Kidney capillary endothelial cell (primary cell): Measurements from ENCODE around the gene DHX58.
A peak's percentile ranks its signal among the peaks of the same experiment; 100 is the strongest.
"Not testable (repeated sequence)": the region's sequence is repeated elsewhere in the genome, so short reads cannot be mapped to it uniquely, and the experiment has no call there.

Experiments
- DNase-seq: peaks from one replicate; pipeline ENCODE4 v3.0.0-alpha.2; 2018; ENCODE audit warnings: low spot score

Gene DHX58

GRCh38 chr17:42112552-42113176 is at the start of gene DHX58:
Gene DHX58, minus strand, starts transcription at chr17:42112714. Its CDS starts 822 bp downstream, at chr17:42111892.
- DNase-seq, result peak; percentile 70

GRCh38 chr17:42160531-42160910 is 48.0 kb upstream of the DHX58 start:
- DNase-seq, result no peak

- DNase-seq, result no peak
Measured at GRCh38 chr17:42159796-42160530, 47.4 kb upstream of the DHX58 start.

- no peak for DNase-seq
Measured at GRCh38 chr17:42155614-42156045, 43.1 kb upstream of the DHX58 start.

- DNase-seq, result peak; percentile 62
Measured at GRCh38 chr17:42153919-42154742, 41.6 kb upstream of the DHX58 start.

- no peak for DNase-seq
Measured at GRCh38 chr17:42146911-42147607, 34.5 kb upstream of the DHX58 start.

GRCh38 chr17:42143138-42143537 is 30.6 kb upstream of the DHX58 start:
- DNase-seq, result not testable (repeated sequence)

- DNase-seq, result no peak
Measured at GRCh38 chr17:42142371-42142896, 29.9 kb upstream of the DHX58 start.

- DNase-seq, result no peak
Measured at GRCh38 chr17:42141382-42141781, 28.9 kb upstream of the DHX58 start.

- DNase-seq, result not testable (repeated sequence)
Measured at GRCh38 chr17:42140690-42141089, 28.2 kb upstream of the DHX58 start.

GRCh38 chr17:42138749-42139492 is 26.4 kb upstream of the DHX58 start:
- DNase-seq, result no peak

GRCh38 chr17:42136654-42137051 is 24.1 kb upstream of the DHX58 start:
- DNase-seq, result no peak

- DNase-seq, result peak; percentile 92
Measured at GRCh38 chr17:42135664-42136653, 23.4 kb upstream of the DHX58 start.

GRCh38 chr17:42135151-42135550 is 22.6 kb upstream of the DHX58 start:
- DNase-seq, result no peak

GRCh38 chr17:42133461-42134041 is 21.0 kb upstream of the DHX58 start:
- DNase-seq, result no peak

GRCh38 chr17:42132941-42133340 is 20.4 kb upstream of the DHX58 start:
- DNase-seq, result no peak

- DNase-seq, result peak; percentile 78
Measured at GRCh38 chr17:42131981-42132432, 19.5 kb upstream of the DHX58 start.

- DNase-seq, result no peak
Measured at GRCh38 chr17:42131232-42131631, 18.7 kb upstream of the DHX58 start.

GRCh38 chr17:42130310-42130936 is 17.9 kb upstream of the DHX58 start:
- no peak for DNase-seq
